Cerebellar cortex (tissue), 1 donor: Measurements from ENCODE around the gene GNB1L.
"Not testable (repeated sequence)": the region's sequence is repeated elsewhere in the genome, so short reads cannot be mapped to it uniquely, and the experiment has no call there.

Source experiments
- DNase-seq: peaks from one replicate; pipeline ENCODE4 v3.0.0-alpha.2; 2015; ENCODE audit warnings: low spot score

GNB1L gene

GRCh38 chr22:19843857-19844376 is 10.8 kb downstream of the GNB1L start:
- DNase-seq, result no peak

DNA sequence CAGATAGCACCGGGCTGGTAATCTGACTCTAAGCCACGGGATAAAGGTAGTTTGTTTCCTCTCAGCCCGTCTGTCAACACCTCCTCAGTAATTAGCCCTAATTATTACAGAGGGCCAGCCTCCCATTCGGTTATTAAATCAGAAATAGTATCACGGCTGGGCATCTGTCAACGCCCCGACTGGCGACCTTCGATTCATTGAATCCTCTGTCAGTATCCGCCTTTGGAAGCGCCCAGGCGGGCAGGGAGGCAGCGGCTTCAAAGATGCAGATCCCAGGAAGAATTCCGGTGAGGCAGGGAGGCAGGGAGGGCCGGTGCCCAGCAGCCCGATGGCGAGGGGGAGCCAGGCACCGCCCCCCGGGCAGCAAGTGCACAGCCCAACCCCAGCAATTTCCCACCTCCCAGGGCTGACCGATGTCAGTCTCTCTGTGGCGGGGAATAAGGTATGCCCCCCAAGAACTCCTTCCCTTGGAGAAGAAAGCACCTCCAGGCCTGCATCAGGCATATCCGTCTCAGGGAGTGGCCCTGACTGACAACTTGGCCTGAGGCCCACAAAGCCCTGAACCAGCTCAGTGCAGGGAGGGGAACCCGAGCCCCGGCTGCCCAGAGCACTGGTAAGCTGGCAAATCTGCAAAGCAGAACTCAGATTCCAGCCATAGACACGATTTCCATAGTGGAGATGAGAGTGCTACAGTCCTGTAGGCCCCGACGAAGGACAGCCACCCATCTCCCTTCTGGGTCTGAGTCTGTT is 11.4 kb downstream of the GNB1L start:
- no peak for DNase-seq

DNA sequence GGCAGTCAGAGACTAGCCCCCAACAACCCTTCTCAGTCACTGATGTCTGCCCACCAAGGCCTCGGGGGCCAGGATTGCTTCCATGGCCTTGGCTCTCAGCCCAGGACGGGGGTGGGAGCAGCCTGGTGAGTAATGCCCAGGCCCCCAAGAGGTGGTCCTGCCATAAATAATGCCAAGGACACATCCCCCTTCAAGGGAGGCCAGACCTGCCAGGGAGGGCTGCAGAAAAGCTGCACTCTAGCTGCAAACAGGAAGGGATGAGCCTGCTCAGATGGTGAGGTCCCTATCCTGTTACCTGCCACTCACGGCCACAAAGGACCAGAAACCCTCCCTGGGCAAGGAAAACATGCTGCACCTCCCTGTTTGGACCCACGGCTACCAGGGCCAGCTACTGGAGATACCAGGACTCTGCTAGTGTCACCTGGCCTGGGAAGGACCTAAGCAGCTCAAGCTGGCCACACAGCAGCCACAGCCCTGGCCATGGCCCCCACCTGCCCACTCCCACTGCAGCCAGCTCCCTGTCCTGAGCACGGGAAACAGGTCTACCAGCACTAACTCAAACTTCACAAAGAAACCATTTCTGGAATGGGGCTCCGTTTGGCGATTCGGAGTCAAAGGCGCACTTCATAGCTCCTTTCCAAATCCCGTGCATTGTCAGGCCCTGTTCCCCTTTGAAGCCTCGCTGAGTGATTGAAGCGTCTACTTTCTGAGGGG is 12.1 kb downstream of the GNB1L start:
- no peak for DNase-seq

- DNase-seq, result no peak
These were observed 12.9 kb downstream of the GNB1L start for GRCh38 chr22:19841641-19842392.

DNA sequence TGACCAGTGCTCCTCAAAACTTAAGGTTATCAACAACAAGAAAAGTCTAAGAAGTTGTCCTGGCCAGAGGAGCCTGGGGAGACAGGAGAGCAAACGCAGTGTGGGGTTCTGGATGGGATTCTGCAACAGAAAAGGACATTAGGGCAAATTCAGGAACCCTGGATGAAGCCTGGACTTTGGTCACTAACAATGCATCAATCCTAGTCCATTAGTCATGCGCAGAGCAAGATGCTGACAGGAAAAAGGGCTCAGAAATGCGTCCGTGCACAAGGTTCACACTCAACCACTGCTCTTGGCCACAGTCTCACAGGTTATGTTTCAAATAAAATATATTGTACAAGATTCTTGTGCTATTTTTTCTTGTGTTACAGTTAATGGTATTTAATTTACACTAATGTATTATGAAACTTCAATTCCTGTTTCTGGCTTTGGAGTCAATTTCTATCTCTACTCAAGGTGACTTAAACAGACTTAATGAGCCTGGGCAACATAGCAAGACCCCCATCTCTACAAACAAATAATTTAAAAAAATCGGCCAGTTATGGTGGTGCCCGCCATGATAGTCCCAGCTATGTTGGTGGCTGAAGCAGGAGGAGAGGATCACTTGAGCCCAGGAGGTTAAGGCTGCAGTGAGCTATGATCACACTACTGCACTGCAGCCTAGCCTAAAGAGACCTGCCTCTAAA is 13.6 kb downstream of the GNB1L start:
- no peak for DNase-seq

- no peak for DNase-seq
These were observed 14.6 kb downstream of the GNB1L start for GRCh38 chr22:19840059-19840458.

DNA sequence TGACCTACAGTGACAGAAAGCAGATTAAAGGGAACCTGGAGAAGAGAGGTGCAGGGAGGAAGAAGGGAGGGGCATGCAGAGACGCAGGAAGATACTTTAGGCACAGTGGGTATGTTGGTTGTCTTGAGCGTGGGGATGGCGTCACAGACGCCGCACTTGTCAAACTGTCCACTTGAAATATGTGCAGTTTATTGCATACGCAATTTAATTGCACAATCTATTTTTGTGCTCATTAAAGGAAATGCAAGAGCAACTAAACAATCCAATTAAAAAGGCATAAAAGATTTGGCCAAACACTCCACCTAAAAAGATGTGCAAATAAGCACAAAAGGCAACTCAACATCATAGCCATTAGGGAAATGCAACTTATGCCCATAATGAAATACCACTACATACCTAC is 16.8 kb downstream of the GNB1L start:
- DNase-seq, result no peak

DNA sequence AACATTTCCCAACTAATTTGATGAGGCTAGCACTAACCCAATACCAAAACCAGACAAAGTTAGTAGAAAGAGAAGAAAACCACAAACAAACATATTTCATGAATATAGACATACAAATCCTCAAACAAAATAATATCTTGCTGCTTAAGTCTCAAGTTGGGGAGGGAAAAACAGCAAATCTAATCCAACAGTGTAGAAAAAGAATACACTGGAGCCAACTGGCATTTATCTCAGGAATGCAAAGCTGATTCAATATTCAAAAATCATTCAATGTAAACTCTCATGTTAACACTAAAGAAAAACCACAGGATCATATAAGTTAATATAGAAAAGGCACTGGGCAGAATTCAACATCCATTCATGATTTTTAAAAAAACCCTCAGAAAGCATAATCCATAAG is 18.2 kb downstream of the GNB1L start:
- no peak for DNase-seq

GRCh38 chr22:19834599-19834998 is 20.1 kb downstream of the GNB1L start:
- no peak for DNase-seq

GRCh38 chr22:19833327-19833726 is 21.3 kb downstream of the GNB1L start:
- DNase-seq, result not testable (repeated sequence)

GRCh38 chr22:19832476-19833108 is 22.1 kb downstream of the GNB1L start:
- no peak for DNase-seq

DNA sequence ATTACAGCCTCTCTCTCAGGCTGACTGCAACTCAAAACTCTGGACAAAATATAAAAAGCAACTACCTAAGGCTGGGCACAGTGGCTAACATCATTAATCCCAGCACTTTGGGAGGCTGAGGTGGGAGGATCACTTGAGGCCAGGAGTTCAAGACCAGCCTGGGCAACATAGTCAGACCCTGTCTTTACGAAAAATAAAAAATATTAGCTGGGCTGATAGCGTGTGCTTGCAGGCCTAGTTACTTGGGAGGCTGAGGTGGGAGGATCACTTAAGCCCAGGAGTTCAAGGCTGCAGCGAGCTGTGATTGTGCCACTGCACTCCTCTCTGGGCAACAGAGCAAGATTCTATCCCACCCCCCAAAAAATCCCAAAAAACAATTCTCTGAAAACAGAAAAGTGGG is 22.7 kb downstream of the GNB1L start:
- not testable (repeated sequence) for DNase-seq

GRCh38 chr22:19831016-19831415 is 23.7 kb downstream of the GNB1L start:
- no peak for DNase-seq

- DNase-seq, result no peak
These were observed 26.7 kb downstream of the GNB1L start for GRCh38 chr22:19828035-19828401.

DNA sequence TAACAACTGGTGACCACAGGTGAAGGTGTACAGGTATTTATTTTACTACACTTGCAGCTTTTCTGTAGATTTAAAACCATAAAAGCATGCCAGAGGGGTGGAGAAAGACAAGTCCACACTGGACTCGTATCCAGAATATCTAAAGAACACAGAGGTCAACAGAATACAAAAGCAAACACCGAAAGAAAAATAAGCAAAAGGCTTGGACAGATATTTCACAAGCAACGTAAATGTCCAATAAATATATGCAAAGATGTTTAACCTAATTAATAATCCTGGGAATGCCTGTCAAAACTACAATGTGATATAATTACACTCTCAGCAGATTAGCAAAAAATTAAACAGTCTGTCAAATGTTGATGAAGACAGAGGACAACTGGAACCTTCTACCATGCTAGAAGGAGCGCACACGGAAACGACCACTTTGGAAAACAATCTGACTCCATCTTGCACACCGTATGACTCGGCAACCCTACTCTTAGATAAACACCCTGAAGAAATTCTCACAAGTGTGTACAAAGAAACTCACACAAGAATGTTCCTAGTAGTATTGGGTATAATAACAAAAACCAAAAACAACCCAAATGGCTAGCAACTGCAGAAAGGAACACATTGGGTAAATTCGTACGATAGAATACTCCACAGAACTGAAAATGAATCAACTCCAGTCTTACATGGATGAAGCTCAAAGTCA is 27.2 kb downstream of the GNB1L start:
- no peak for DNase-seq

DNA sequence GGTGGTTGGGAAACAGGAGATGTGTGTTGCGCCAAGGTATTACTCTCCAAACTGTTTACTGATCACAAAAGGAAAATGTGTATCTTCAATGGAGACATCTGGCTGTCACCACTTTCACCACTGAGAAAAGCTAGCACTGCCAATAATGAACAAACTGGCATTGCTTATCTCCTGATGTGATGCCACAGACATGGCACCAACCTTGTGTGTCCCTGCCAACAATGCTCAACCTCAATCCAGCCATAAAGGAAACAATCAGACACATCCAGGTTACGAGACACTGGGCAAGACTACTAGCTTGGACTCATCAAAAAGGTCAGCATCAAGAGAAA is 28.1 kb downstream of the GNB1L start:
- no peak for DNase-seq

DNA sequence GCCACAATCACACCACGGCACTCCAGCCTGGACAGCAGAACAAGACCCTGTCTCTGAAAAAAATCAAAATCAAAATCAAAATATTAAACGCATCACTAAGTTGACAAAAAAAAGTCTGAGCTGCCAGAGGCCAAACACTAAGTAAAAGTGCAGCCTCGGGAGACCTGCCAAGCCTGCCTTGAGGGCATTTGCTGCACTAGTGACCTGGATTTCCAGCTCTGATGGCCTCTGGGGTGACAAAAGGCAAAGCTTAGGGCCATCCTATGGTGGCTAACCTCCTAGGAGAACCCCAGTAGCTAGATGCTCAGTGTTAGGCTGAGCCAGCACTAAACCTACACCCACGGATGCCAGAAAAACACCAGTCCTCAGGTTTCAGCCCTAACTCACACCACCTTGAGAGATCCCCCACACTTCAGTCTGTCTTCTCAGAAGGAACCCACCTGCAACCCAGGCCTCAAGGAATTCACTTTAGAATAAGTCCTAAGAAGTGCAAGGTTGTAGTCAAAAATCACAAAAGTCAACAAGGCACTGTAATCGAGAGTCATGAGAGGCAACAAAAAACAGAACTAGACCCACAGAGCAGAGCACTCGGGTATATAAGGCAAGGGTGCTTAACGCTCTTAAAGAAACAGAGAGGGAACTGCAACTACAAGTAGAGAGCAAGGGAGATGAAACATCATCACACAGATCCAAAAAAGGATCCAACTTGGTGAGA is 28.6 kb downstream of the GNB1L start:
- DNase-seq, result no peak

DNA sequence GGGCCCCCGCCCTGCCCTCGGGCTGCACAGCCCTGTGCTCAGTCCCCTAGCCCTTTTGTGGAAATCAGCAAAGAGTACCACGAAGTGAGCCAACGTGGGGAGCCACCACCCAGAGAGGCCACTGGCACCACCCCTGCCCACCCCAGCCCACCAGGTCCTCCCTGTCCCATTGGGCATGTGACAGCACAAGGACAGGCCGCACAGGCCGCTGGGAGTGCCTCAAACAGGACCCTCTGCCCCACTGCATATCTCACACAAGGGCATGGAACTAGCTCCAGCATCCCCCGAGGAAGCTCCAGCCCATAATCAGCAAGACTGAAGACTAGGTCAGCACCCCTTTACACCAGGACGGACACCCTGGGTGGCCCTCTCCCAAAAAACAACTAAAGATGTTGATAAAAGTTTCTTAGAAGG is 29.7 kb downstream of the GNB1L start:
- no peak for DNase-seq

GRCh38 chr22:19824212-19824925 is 30.3 kb downstream of the GNB1L start:
- DNase-seq, result no peak

GRCh38 chr22:19823902-19824211 is 30.8 kb downstream of the GNB1L start:
- no peak for DNase-seq
